Measurements from ENCODE around the gene TMEM258.

Gene TMEM258

GRCh38 chr11:61830237-61831105 lies 38.1 kb upstream of the TMEM258 start:
- Mint-ChIP-seq H3K9me3 (no peaks in the 10 kb centered on the region), H3K4me1 (ENCODE audit: low read depth) (peaks cover 78% of the 10 kb centered on the region), H3K27me3 (no peaks in the 10 kb centered on the region), H3K4me3 (peak overlapping the region; percentile 97), H3K36me3 (ENCODE audit: low read depth) (peaks cover 68% of the 10 kb centered on the region), H3K27ac (peak overlapping the region; percentile 20)
- intact Hi-C loops (cut with micrococcal nuclease): no loop called here

DNA sequence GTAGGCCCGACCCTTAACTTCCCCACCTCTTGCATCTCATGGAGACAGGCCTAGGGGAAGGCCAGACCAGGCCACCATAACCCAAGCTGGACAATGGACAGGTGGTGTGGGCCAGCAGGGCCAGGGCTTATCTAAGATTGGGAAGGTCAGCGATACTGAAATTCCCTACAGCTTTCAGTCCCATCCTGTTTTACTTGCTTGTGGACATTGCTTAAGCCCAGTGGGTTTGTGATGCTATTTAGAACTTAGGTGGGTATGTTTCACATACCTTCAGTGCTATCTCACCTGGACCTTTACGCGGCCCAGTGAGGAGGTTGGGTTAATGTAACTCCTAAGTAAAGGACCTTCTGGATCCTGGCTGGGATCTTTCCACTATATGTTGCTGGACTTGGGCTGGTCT lies 37.4 kb upstream of the TMEM258 start:
- intact Hi-C loops (cut with micrococcal nuclease): no loop called here
- Mint-ChIP-seq H3K9me3 (no peaks in the 10 kb centered on the region), H3K27ac (peak overlapping the region; percentile 97), H3K27me3 (no peaks in the 10 kb centered on the region), H3K4me3 (peak overlapping the region; percentile 97), H3K4me1 (ENCODE audit: low read depth) (peaks cover 73% of the 10 kb centered on the region), H3K36me3 (ENCODE audit: low read depth) (peaks cover 66% of the 10 kb centered on the region)

- Mint-ChIP-seq H3K36me3 (ENCODE audit: low read depth) (peaks cover 62% of the 10 kb centered on the region), H3K9me3 (no peaks in the 10 kb centered on the region), H3K27me3 (no peaks in the 10 kb centered on the region), H3K4me1 (ENCODE audit: low read depth) (peaks cover 68% of the 10 kb centered on the region), H3K4me3 (peak overlapping the region; percentile 97), H3K27ac (peak overlapping the region; percentile 97)
- intact Hi-C loops (cut with micrococcal nuclease): loop anchor here (1.0 kb wide), 1 partner anchor 12 kb away; the partner anchor contains the start of gene FADS1
Observed at GRCh38 chr11:61828629-61829407, 36.4 kb upstream of the TMEM258 start.

- H3K36me3 Mint-ChIP-seq (ENCODE audit: low read depth): peaks cover 57% of the 10 kb centered on the region
- peak overlapping the region; percentile 97 for H3K4me3 Mint-ChIP-seq
- H3K4me1 Mint-ChIP-seq (ENCODE audit: low read depth): peaks cover 63% of the 10 kb centered on the region
- no peaks in the 10 kb centered on the region for H3K27me3 Mint-ChIP-seq
- intact Hi-C loops (cut with micrococcal nuclease): loop anchor here (1.0 kb wide), 1 partner anchor 11 kb away; the partner anchor contains the start of gene FADS1
- peak overlapping the region; percentile 97 for H3K27ac Mint-ChIP-seq
- H3K9me3 Mint-ChIP-seq: no peaks in the 10 kb centered on the region
Observed at GRCh38 chr11:61828379-61828628, 35.9 kb upstream of the TMEM258 start.

DNA sequence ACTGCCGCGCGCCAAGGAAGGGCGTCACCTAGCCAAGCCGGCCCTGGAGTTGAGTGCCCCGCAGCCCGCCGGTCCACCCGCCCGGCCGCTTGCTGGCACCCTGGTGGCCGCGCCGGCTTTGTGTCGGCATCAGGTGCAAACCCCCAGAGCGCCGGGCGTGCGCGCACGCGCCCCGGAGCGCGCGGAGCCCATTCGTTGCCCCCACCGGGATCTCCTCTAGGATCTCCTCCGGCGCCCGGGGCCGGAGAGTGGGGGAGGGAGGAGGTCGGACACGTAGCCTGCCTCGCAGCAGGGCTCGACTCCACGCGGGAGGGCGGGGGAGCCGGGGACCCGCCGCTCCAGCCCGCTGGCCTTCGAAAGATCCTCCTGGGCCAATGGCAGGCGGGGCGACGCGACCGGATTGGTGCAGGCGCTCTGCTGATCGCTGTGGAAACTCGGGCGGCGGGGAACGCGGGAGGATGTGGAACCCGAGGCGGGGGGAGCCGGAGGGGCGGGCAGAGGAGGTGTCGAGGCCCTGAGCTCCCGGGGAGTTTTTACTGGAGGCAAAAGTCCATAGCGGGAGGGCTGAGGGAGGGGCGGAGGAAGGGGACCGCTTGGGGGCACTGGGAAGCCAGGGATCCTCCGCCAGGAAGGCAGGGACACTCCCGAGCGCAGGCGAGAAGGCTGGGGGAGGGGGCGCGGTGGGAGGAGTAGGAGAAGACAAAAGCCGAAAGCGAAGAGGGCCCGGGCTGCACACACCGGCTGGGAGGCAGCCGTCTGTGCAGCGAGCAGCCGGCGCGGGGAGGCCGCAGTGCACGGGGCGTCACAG lies 35.4 kb upstream of the TMEM258 start, which contains the start of gene FADS2:
Gene FADS2, plus strand, starts transcription at position 730 of the 808 bp plus-strand sequence. CDS start 91 bp downstream, outside the sequence.
- Mint-ChIP-seq H3K27me3 (no peaks in the 10 kb centered on the region), H3K36me3 (ENCODE audit: low read depth) (peaks cover 51% of the 10 kb centered on the region), H3K9me3 (no peaks in the 10 kb centered on the region), H3K4me3 (peak within 1 kb of the TSS; percentile 97), H3K27ac (peak within 1 kb of the TSS; percentile 97), H3K4me1 (ENCODE audit: low read depth) (peaks cover 58% of the 10 kb centered on the region)
- intact Hi-C loops (cut with micrococcal nuclease): loop anchor here (1.0 kb wide), 1 partner anchor 10 kb away; the partner anchor contains the start of gene FADS1

DNA sequence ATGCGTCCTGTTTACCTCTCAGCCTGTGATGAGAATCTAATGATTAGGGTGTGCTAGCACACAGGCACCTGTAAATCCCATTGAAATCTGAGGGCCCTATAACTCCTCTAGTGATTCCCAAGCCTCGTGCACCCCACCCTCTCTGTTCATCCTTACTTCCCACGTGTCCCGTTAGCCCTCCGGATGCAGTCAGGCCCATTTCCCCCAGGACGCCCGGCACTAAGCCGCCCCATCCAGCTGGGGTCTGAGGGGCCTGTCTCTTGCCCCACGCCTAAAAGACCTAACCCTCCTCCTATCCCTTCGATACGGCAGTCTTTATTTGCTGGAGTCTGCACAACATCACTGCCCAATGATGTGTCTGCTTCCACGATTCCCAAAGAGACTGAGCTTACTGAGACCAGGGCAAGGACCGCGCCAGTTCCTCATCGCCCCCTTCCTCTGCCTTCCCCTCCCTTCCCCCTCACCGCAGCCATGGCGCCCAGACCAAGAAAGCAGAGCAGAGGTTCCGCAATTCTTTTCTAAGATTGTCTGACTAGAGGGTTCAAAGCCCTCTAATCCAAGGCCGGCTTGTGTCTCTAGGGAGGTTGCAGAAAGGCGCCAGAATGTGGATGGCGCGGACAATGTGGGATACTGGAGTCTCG lies 34.7 kb upstream of the TMEM258 start:
- intact Hi-C loops (cut with micrococcal nuclease): no loop called here
- no peaks in the 10 kb centered on the region for H3K9me3 Mint-ChIP-seq
- H3K4me3 Mint-ChIP-seq: peak overlapping the region; percentile 97
- H3K27me3 Mint-ChIP-seq: no peaks in the 10 kb centered on the region
- H3K36me3 Mint-ChIP-seq (ENCODE audit: low read depth): peaks cover 44% of the 10 kb centered on the region
- peak overlapping the region; percentile 97 for H3K27ac Mint-ChIP-seq
- H3K4me1 Mint-ChIP-seq (ENCODE audit: low read depth): peaks cover 51% of the 10 kb centered on the region

GRCh38 chr11:61820174-61820573 lies 27.8 kb upstream of the TMEM258 start:
- H3K4me1 Mint-ChIP-seq (ENCODE audit: low read depth): peaks cover 13% of the 10 kb centered on the region
- H3K9me3 Mint-ChIP-seq: no peaks in the 10 kb centered on the region
- intact Hi-C loops (cut with micrococcal nuclease): no loop called here
- H3K27me3 Mint-ChIP-seq: no peaks in the 10 kb centered on the region
- no peak overlapping the region for H3K4me3 Mint-ChIP-seq
- H3K27ac Mint-ChIP-seq: no peak overlapping the region
- H3K36me3 Mint-ChIP-seq (ENCODE audit: low read depth): peaks cover 15% of the 10 kb centered on the region

- peak overlapping the region; percentile 94 for H3K27ac Mint-ChIP-seq
- peaks cover 29% of the 10 kb centered on the region for H3K4me1 Mint-ChIP-seq (ENCODE audit: low read depth)
- intact Hi-C loops (cut with micrococcal nuclease): loop anchor here (1.0 to 2.0 kb wide), 2 partner anchors 11 to 17 kb away; partner anchors contain the start of gene FADS2
Observed at GRCh38 chr11:61817471-61818202, 25.2 kb upstream of the TMEM258 start.

GRCh38 chr11:61816736-61817455 lies 24.5 kb upstream of the TMEM258 start, which contains the start of gene FADS1:
Gene FADS1, minus strand, starts transcription at chr11:61817003. Its CDS starts 74 bp downstream, at chr11:61816929.
- intact Hi-C loops (cut with micrococcal nuclease): loop anchor here (1.0 to 2.0 kb wide), 2 partner anchors 11 to 18 kb away; partner anchors contain the start of gene FADS2
- peak within 1 kb of the TSS; percentile 92 for H3K4me3 Mint-ChIP-seq
- no peaks in the 10 kb centered on the region for H3K9me3 Mint-ChIP-seq
- peak within 1 kb of the TSS; percentile 94 for H3K27ac Mint-ChIP-seq
- peaks cover 36% of the 10 kb centered on the region for H3K4me1 Mint-ChIP-seq (ENCODE audit: low read depth)
- peaks cover 48% of the 10 kb centered on the region for H3K36me3 Mint-ChIP-seq (ENCODE audit: low read depth)
- H3K27me3 Mint-ChIP-seq: no peaks in the 10 kb centered on the region

More at GRCh38 chr11:61817471-61818202, 25.2 kb upstream of the TMEM258 start:
- H3K9me3 Mint-ChIP-seq: no peaks in the 10 kb centered on the region
- peak overlapping the region; percentile 92 for H3K4me3 Mint-ChIP-seq
- peaks cover 40% of the 10 kb centered on the region for H3K36me3 Mint-ChIP-seq (ENCODE audit: low read depth)
- no peaks in the 10 kb centered on the region for H3K27me3 Mint-ChIP-seq

GRCh38 chr11:61815790-61816735 lies 23.7 kb upstream of the TMEM258 start:
- peaks cover 38% of the 10 kb centered on the region for H3K4me1 Mint-ChIP-seq (ENCODE audit: low read depth)
- H3K27me3 Mint-ChIP-seq: no peaks in the 10 kb centered on the region
- intact Hi-C loops (cut with micrococcal nuclease): loop anchor here (1.0 to 2.0 kb wide), 2 partner anchors 19 to 24 kb away; partner anchors contain the start of genes FEN1 and TMEM258
- H3K36me3 Mint-ChIP-seq (ENCODE audit: low read depth): peaks cover 56% of the 10 kb centered on the region
- H3K27ac Mint-ChIP-seq: peak overlapping the region; percentile 94
- H3K9me3 Mint-ChIP-seq: no peaks in the 10 kb centered on the region
- peak overlapping the region; percentile 92 for H3K4me3 Mint-ChIP-seq
